Right lung (tissue), 5 donors: ENCODE data around the gene CXorf58. TPM values are rescaled to one million over a fixed set of nuclear protein-coding genes. Genes with fewer than 3 reads are reported as not detected.
"Not testable (repeated sequence)": the region's sequence is repeated elsewhere in the genome, so short reads cannot be mapped to it uniquely, and the experiment has no call there.

Experiments
- DNase-seq, 2 donors: peaks; one replicate each; pipeline ENCODE4 v3.0.0-alpha.2; 2013
- polyA plus RNA-seq, 5 donors: library from polyadenylated mRNA; unstranded; fragments of 120-200 nt; gene quantifications; one replicate each; pipeline versions ENCODE4 v1.2.1 to v1.2.3, GENCODE V29; 2013; ENCODE audit warnings: inconsistent platforms in 1 of 5, low replicate concordance in 1 of 5; ENCODE audit not compliant: insufficient read length in 5 of 5, insufficient read depth in 1 of 5

The CXorf58 gene
- polyA plus RNA-seq, 5 donors = 0.10 to 0.18 TPM; not detected in 3

DNA sequence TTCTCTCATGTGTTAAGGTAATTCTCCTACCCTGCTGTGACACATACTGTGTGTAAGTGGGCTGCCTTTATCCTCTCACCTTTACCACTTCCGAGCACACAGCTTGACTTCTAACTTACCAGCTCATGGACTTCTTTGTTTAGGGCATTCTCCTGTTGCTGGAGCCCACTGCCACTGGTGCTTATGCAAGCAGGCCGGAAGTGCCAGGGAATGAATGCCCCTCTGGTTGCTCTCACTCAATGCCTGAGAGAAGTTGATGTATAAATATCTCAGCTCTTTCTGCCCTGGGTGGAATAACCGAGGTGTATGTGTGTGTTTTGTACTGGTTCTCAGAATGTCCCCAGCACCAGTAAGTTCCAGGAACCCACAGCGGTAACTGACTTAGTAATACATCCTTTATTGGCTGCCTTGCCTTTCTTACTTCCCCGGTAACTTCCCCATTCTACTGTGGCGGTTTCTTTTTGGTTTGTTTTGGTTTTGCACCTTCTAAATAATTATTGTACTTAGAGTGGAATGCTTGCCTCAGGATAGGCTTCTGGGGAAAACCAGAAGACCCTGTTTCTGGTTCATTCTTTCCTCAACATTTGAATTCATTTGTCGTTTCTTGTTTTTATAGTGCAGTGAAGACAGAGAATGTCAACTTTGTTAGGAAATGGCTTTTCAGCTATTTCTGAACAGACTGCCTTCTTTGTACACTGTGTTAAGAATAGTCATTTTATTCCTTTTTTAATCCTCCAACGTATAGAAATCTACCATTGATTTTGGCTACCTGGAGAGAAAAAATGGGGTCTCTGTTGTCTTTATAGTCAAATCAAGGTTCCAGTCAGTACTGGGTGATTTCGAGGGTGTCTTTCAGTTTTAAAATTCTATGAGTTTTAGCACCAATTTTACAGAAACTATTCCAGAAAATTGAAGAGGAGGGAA, 45.4 kb downstream of the CXorf58 start:
- DNase-seq = no peak

DNA sequence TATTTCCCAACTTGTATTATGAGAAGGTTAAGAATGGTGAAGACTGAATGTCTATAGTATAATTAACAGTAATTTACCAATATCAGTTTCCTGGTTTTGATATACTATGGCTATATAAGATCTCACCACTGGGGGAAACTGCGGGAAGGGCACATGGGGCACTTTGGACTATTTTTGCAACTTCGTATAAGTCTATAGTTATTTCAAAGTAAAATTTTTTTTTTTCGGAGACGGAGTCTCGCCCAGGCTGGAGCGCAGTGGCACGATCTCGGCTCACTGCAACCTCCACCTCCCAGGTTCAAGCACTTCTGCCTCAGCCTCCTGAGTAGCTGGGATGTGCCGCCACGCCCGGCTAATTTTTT, 46.1 kb downstream of the CXorf58 start:
- DNase-seq = no peak

DNA sequence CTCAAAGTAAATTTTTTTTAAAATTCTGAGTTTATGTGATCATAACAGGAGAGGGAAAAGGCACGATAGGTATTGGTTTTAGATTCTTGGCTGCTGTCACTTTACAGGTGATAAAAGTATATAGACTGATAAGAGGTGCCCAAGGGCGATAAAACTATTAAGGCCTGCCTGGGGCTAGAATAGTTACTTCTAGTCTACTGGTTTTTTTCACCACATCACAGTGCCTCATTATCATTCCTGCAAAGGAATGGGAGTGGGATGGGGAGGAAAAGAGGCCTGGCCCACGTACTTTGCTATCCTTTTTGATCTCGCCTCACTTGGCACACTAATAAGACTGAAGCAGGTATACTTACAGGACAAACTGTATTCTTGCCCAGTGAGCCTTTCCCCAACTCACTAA, 46.6 kb downstream of the CXorf58 start:
- no peak for DNase-seq

DNA sequence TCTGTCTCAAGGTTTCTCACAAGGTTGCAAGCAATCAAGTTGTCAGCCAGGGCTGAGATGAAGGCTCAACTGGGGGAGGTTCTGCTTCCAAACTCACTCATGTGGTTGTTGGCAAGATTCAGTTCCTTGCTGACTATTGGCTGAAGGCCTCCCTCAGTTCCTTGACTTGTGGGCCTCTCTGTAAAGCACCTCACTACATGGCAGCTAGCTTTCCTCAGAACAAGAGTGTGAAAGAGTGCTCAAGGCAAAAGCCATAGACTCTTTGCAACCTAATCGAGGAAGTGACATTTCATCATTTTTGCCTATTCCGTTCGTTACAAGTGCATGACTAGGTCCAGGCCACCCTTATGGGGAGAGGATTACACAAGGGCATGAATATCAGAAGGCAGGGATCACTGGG, 52.0 kb downstream of the CXorf58 start:
- no peak for DNase-seq

DNA sequence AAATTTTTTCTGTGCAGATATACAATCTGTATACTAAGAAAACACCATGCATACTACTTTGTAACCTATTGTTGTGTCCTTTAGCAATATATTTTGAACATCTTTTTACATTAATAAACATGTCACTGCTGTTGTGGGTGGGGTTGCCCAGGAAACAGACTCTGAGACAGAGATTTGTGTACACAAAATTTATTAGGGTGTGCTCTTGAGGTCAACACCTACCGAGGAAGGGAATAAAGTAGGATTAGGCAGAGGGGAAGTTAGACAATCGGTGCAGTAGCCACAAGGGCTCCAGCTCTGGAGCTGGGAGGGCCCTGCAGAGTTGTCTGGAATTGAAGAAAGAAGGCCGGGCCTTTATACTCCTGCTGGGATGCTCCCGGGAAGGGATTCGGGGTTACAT, 56.4 kb downstream of the CXorf58 start:
- DNase-seq = no peak

DNA sequence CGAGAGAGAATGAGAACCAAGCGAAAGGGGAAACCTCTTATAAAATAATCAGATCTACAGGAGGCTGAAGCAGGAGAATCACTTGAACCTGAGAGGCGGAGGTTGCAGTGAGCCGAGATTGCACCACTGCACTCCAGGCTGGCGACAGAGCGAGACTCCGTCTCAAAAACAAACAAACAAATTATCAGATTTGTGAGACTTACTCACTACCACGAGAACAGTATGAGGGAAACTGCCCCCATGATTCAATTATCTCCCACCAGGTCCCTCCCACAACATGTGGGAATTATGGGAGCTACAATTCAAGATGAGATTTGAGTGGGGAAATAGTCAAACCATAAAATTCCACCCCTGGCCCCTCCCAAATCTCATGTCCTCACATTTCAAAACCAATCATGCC, 57.8 kb downstream of the CXorf58 start:
- DNase-seq = not testable (repeated sequence)

DNA sequence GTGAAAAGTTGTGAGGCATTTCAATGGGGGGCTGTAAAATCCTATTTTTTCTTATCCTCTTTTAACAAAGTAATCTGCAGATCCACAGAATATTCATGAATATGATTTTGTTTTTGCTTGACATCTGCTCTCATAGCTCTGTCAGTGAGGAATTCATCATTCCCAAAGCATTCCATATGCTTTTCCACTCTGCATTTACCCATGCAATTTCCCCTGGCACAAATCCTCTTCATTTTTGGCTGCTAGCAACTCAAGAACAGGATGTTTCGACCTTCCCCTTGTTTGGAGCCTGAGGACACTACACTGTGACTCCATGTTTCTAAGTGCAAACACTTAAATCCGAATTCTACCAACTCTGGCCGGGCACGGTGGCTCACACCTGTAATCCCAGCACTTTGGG, 70.7 kb downstream of the CXorf58 start:
- DNase-seq = no peak

DNA sequence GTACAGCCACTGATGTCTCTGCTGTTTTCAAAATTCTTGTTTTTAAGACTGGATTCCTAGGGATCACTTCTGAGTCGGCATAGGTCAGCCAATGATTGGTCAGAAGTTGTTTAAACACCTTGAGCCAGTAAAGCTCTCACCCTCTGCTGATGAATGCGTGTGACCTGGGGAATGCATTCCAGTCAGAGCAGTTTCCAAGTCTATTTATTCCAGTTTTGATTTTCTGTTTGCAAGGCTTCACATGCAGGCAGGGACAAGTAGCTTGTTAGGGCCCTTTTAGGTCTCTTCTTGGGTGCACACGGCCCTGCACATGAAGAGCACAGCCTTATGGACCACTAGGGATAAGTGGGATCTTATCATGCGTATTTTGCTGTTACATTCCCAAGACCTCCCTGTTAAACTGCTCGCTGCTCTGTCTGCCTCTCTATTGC, 72.2 kb downstream of the CXorf58 start:
- DNase-seq = no peak

DNA sequence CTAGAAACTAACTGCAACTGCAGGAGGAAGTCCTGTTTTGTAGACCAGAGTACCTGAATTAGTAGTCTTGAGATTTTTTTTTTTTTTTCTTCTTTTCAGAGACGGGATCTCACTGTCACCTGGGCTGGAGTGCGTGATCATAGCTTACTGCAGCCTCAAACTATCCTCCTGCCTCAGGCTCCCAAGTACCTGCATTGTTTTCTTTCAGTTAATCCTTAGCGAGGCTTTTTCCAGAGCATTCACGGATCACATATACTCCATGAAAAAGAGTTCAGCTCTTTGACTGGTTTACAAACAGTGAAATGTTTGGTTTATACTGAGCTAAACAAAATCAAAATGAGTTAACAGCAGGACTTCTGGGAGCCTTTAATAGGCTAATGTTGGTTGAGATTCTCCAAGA, 73.4 kb downstream of the CXorf58 start:
- DNase-seq = no peak

DNA sequence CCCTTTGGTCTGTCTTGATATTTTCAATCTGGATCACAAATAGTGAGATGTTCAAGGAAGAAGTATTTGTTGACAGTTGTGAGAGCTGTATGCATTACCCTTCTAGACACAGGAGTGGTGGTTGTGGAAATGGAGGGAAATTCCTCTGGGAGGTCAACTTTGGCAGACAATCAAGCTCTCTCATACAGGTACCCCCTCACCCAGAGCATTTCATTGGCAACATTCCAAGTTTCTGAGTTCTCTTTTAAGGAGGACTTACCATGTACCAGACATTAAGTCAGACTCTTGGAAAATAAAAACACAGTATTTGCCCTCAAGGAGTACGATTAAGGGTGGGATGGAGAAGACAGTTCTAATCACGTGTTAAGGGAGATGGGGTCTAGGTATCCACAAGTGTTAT, 73.9 kb downstream of the CXorf58 start:
- no peak for DNase-seq

DNA sequence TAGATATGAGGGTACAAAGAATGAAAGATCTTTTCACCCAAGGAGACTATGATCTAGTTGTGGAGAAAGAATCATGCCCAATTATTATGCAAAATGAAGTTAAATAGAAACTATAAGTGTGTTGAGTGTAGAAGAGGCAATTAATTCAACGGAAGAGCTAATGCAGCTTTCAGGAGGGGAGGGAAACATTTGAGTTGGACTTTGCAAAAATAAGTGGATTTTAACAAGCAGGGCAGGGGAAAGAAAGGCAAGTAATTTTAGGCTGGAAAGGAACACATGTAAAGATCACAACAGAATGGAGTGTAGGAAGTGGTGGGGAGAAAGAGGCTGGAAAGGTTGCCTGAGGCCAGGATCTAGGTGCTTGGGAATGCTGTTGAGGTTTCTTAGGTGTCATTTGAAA, 75.1 kb downstream of the CXorf58 start:
- DNase-seq = no peak

Other genes starting within 250 kb of the CXorf58 start
- 100 to 1,000 TPM in 4 of 5 donors, 10 to 100 TPM in 1; 98.6 to 121 (median 106) TPM for gene PRDX4, start 240.5 kb upstream of the CXorf58 start, polyA plus RNA-seq
- gene ACOT9, start 164.7 kb upstream of the CXorf58 start, polyA plus RNA-seq = 10 to 100 TPM; 34.1 to 48.0 (median 43.6) TPM
- gene SAT1, start 124.8 kb upstream of the CXorf58 start, polyA plus RNA-seq = 100 to 1,000 TPM; 293 to 457 (median 336) TPM
- gene APOO, start 68 bp upstream of the CXorf58 start, polyA plus RNA-seq = 10 to 100 TPM; 16.8 to 23.6 (median 21.6) TPM
- 10 to 100 TPM; 10.1 to 15.9 (median 14.0) TPM for gene KLHL15, start 119.2 kb downstream of the CXorf58 start, polyA plus RNA-seq
- 100 to 1,000 TPM; 170 to 240 (median 223) TPM for gene EIF2S3, start 146.9 kb downstream of the CXorf58 start, polyA plus RNA-seq
- 10 to 100 TPM; 29.1 to 47.8 (median 33.3) TPM for gene ZFX, start 241.7 kb downstream of the CXorf58 start, polyA plus RNA-seq